Motor neuron (in vitro differentiated cells): Measurements from ENCODE around the gene PPP2R2C. TPM values are rescaled to one million over a fixed set of nuclear protein-coding genes. Genes with fewer than 3 reads are reported as not detected.
A peak's percentile ranks its signal among the peaks of the same experiment; 100 is the strongest.

Experiments used
- ATAC-seq, 8 experiments: fragments of 200-7000 bp; cut with Tn5 transposase; replicated peaks in 6 of 8; 2 replicates each; pipeline ENCODE4 v1.8.0; 2021; ENCODE audit warnings: mild to moderate bottlenecking in 8 of 8, moderate library complexity in 8 of 8
- H3K27ac ChIP-seq, 2 donors: fragments of 250-450 bp; sonication (Bioruptor Pico); 2 replicates each; pipeline ENCODE4 v1.9.0; 2021; ENCODE audit warnings: antibody characterized with exemption in 2 of 2, mild to moderate bottlenecking in 2 of 2, moderate library complexity in 1 of 2
- H3K4me1 ChIP-seq, 2 donors: fragments of 250-450 bp; sonication (Bioruptor Pico); replicated peaks in 1 of 2; 2 replicates each; pipeline ENCODE4 v1.6.1; 2021; ENCODE audit warnings: antibody characterized with exemption in 2 of 2, mild to moderate bottlenecking in 2 of 2, moderate library complexity in 1 of 2
- H3K4me3 ChIP-seq, 5 donors: fragments of 250-450 bp; sonication (Bioruptor Pico); 2 replicates each; pipeline ENCODE4 v1.9.0; 2021; ENCODE audit warnings: antibody characterized with exemption in 5 of 5, mild to moderate bottlenecking in 5 of 5, moderate library complexity in 4 of 5
- WGBS, 10 experiments: fragments of 450-650 bp; shearing (Covaris generic); methylation state at CpG; one replicate each; pipeline ENCODE4 v1.0.0; 2022; 5-methylcytosine and 5-hydroxymethylcytosine counted together
- in situ Hi-C, 9 experiments: fragments of 400-800 bp; cut with MboI; loops; one replicate each; pipeline ENCODE4 v1.15.0; 2021; ENCODE audit warnings: low sequenced_read_pairs in 9 of 9, low pct_unique_long_range_greater_than_20kb in 2 of 9; ENCODE audit not compliant: unreplicated experiment in 9 of 9
- total RNA-seq, 8 experiments: library from RNA; unstranded; fragments of 300-600 nt; gene quantifications; 2 replicates each; pipeline versions ENCODE4 v1.2.3 to v1.2.4, GENCODE V29; 2022

Gene PPP2R2C
- total RNA-seq, 8 experiments from 2014 or later: 0.24 to 32.4 (median 4.9) TPM

- Histone ChIP-seq H3K27ac (no peak overlapping the region), H3K4me3 (no peak overlapping the region), H3K4me1 (peaks cover 43 to 47% of the 10 kb centered on the region in 2 donors)
- no peak for ATAC-seq
- 13 to 100% (median 67%) methylated on average over 1 to 7 of the region's 8 CpGs; no CpG with 5 or more reads in 5 of the 10 experiments for WGBS, 10 experiments
- in situ Hi-C loops: no loop called here
Measured at GRCh38 chr4:6369511-6369910, 102.9 kb downstream of the PPP2R2C start.

GRCh38 chr4:6369035-6369434 is 103.4 kb downstream of the PPP2R2C start:
- in situ Hi-C loops: no loop called here
- no peak for ATAC-seq
- 11 to 100% (median 64%) methylated on average over 1 to 8 of the region's 8 CpGs; no CpG with 5 or more reads in 1 of the 10 experiments for WGBS, 10 experiments
- Histone ChIP-seq H3K4me1 (peaks cover 48 to 49% of the 10 kb centered on the region in 2 donors), H3K27ac (no peak overlapping the region), H3K4me3 (no peak overlapping the region)

- WGBS, 10 experiments: 14 to 82% (median 59%) methylated on average over 1 to 8 of the region's 12 CpGs; no CpG with 5 or more reads in 2 of the 10 experiments
- Histone ChIP-seq H3K4me1 (peaks cover 49 to 51% of the 10 kb centered on the region in 2 donors), H3K4me3 (no peak overlapping the region), H3K27ac (no peak overlapping the region)
- no peak for ATAC-seq
- in situ Hi-C loops: no loop called here
Measured at GRCh38 chr4:6368601-6369000, 103.8 kb downstream of the PPP2R2C start.

GRCh38 chr4:6368096-6368495 is 104.3 kb downstream of the PPP2R2C start:
- Histone ChIP-seq H3K4me3 (no peak overlapping the region), H3K27ac (no peak overlapping the region), H3K4me1 (peaks cover 49 to 51% of the 10 kb centered on the region in 2 donors)
- in situ Hi-C loops: no loop called here
- whole genome bisulfite sequencing, 10 experiments: 59 to 100% (median 72%) methylated on average over 1 to 8 of the region's 10 CpGs; no CpG with 5 or more reads in 5 of the 10 experiments
- ATAC-seq: no peak

GRCh38 chr4:6367371-6367851 is 105.0 kb downstream of the PPP2R2C start:
- ATAC-seq: peak in 2 of 8 experiments; percentile 5 to 10
- H3K4me1 ChIP-seq: peaks cover 51% of the 10 kb centered on the region in 2 donors
- WGBS, 10 experiments: 27 to 67% (median 42%) methylated on average over 1 to 5 of the region's 8 CpGs; no CpG with 5 or more reads in 3 of the 10 experiments
- in situ Hi-C loops: no loop called here
- no peak overlapping the region for H3K27ac ChIP-seq
- H3K4me3 ChIP-seq: no peak overlapping the region

- no peak overlapping the region for H3K4me3 ChIP-seq
- 18 to 90% (median 77%) methylated on average over 2 to 4 of the region's 5 CpGs; no CpG with 5 or more reads in 7 of the 10 experiments for WGBS, 10 experiments
- H3K27ac ChIP-seq: peak overlapping the region in 1 of 2 donors; percentile 47
- ATAC-seq: peak in 1 of 8 experiments; percentile 4
- in situ Hi-C loops: no loop called here
- H3K4me1 ChIP-seq: peaks cover 57 to 58% of the 10 kb centered on the region in 2 donors
Measured at GRCh38 chr4:6366581-6366980, 105.8 kb downstream of the PPP2R2C start.

GRCh38 chr4:6365545-6366086 is 106.8 kb downstream of the PPP2R2C start:
- in situ Hi-C loops: no loop called here
- H3K27ac ChIP-seq: peak overlapping the region; percentile 78 to 80
- H3K4me3 ChIP-seq: no peak overlapping the region
- peaks cover 67 to 68% of the 10 kb centered on the region in 2 donors for H3K4me1 ChIP-seq
- 46 to 80% (median 58%) methylated on average over 1 to 11 of the region's 13 CpGs; no CpG with 5 or more reads in 1 of the 10 experiments for WGBS, 10 experiments
- ATAC-seq: peak in 5 of 8 experiments; percentile 34 to 72 (median 57)

- Histone ChIP-seq H3K4me3 (no peak overlapping the region), H3K4me1 (peaks cover 76% of the 10 kb centered on the region in 2 donors), H3K27ac (peak overlapping the region in 1 of 2 donors; percentile 78)
- WGBS, 10 experiments: 64 to 93% (median 79%) methylated on average over 1 to 8 of the region's 8 CpGs; no CpG with 5 or more reads in 4 of the 10 experiments
- in situ Hi-C loops: no loop called here
- ATAC-seq: no peak
Measured at GRCh38 chr4:6364581-6364980, 107.8 kb downstream of the PPP2R2C start.

- 31 to 80% (median 62%) methylated on average over 1 to 2 of the region's 6 CpGs; no CpG with 5 or more reads in 2 of the 10 experiments for WGBS, 10 experiments
- ATAC-seq: no peak
- H3K4me1 ChIP-seq: peaks cover 76% of the 10 kb centered on the region in 2 donors
- H3K4me3 ChIP-seq: no peak overlapping the region
- no peak overlapping the region for H3K27ac ChIP-seq
- in situ Hi-C loops: no loop called here
Measured at GRCh38 chr4:6364146-6364545, 108.3 kb downstream of the PPP2R2C start.

- WGBS, 10 experiments: 0 to 20% (median 13%) methylated on average over 1 to 5 of the region's 8 CpGs; no CpG with 5 or more reads in 6 of the 10 experiments
- peak in 3 of 8 experiments; percentile 49 to 61 (median 49) for ATAC-seq
- in situ Hi-C loops: no loop called here
- Histone ChIP-seq H3K4me3 (no peak overlapping the region), H3K4me1 (peaks cover 64 to 65% of the 10 kb centered on the region in 2 donors), H3K27ac (no peak overlapping the region)
Measured at GRCh38 chr4:6362896-6363295, 109.5 kb downstream of the PPP2R2C start.

GRCh38 chr4:6362243-6362885 is 110.0 kb downstream of the PPP2R2C start:
- H3K4me3 ChIP-seq: no peak overlapping the region
- ATAC-seq: no peak
- in situ Hi-C loops: no loop called here
- peaks cover 58 to 60% of the 10 kb centered on the region in 2 donors for H3K4me1 ChIP-seq
- H3K27ac ChIP-seq: no peak overlapping the region
- WGBS, 10 experiments: 0 to 100% (median 45%) methylated on average over 1 to 2 of the region's 7 CpGs; no CpG with 5 or more reads in 6 of the 10 experiments

- 0 to 80% (median 52%) methylated on average over 1 to 3 of the region's 4 CpGs; no CpG with 5 or more reads in 4 of the 10 experiments for WGBS, 10 experiments
- H3K4me3 ChIP-seq: no peak overlapping the region
- no peak overlapping the region for H3K27ac ChIP-seq
- peaks cover 47 to 48% of the 10 kb centered on the region in 2 donors for H3K4me1 ChIP-seq
- no peak for ATAC-seq
- in situ Hi-C loops: no loop called here
Measured at GRCh38 chr4:6361076-6361784, 111.2 kb downstream of the PPP2R2C start.

- ATAC-seq: peak in 5 of 8 experiments; percentile 97 to 98 (median 98)
- in situ Hi-C loops: no loop called here
- no peak overlapping the region for H3K4me3 ChIP-seq
- H3K27ac ChIP-seq: peak overlapping the region; percentile 33 to 52
- peaks cover 38 to 41% of the 10 kb centered on the region in 2 donors for H3K4me1 ChIP-seq
- WGBS, 10 experiments: 0 to 10% (median 1%) methylated on average over 3 to 8 of the region's 10 CpGs; no CpG with 5 or more reads in 6 of the 10 experiments
Measured at GRCh38 chr4:6360385-6360784, 112.0 kb downstream of the PPP2R2C start.
